ENCODE results near the gene GDPD3. TPM values are rescaled to one million over a fixed set of nuclear protein-coding genes. Genes with fewer than 3 reads are reported as not detected.

The GDPD3 gene
- total RNA-seq, 2 donors from 2014 or later: 2.7 to 6.5 TPM

GRCh38 chr16:30112197-30113030 is 923 bp downstream of the GDPD3 start:
- no peaks in the 10 kb centered on the region for H3K27me3 ChIP-seq (ENCODE audit: control insufficient read depth, insufficient read depth, low read length, poor library complexity, severe bottlenecking)
- 79 to 82% methylated on average over 12 to 28 of the region's 29 CpGs for WGBS, 2 experiments (ENCODE audit: insufficient coverage in 1 of 2, insufficient read length in 1 of 2)
- Mint-ChIP-seq H3K36me3 (ENCODE audit: low read depth) (peaks cover 33% of the 10 kb centered on the region), H3K4me3 (no peak overlapping the region), H3K4me1 (no peaks in the 10 kb centered on the region), H3K9me3 (no peaks in the 10 kb centered on the region), H3K27me3 (ENCODE audit: insufficient read depth) (no peaks in the 10 kb centered on the region), H3K27ac (peak overlapping the region; percentile 38)
- H3K27ac ChIP-seq (ENCODE audit: low read depth, low read length): no peak overlapping the region
- peak; percentile 94 for DNase-seq
- H3K9ac ChIP-seq (ENCODE audit: extremely low read depth, low read length, poor library complexity, severe bottlenecking): no peak overlapping the region
- peak; percentile 82 for TF ChIP-seq CTCF (conservative IDR thresholded peaks at IDR 0.05)
- H3K9me3 ChIP-seq (ENCODE audit: control insufficient read depth, low read length): no peaks in the 10 kb centered on the region
- H3K4me1 ChIP-seq (ENCODE audit: control insufficient read depth, insufficient read depth, low read length): no peaks in the 10 kb centered on the region
- no peak overlapping the region for H3K4me3 ChIP-seq (ENCODE audit: low read length)
- no peaks in the 10 kb centered on the region for H3K36me3 ChIP-seq (ENCODE audit: control insufficient read depth, insufficient read depth, low read length)

- WGBS, 2 experiments (ENCODE audit: insufficient coverage in 1 of 2, insufficient read length in 1 of 2): 72 to 86% methylated on average over 6 to 7 of the region's 7 CpGs
- Mint-ChIP-seq H3K9me3 (no peaks in the 10 kb centered on the region), H3K36me3 (ENCODE audit: low read depth) (peaks cover 35% of the 10 kb centered on the region), H3K27ac (peak overlapping the region; percentile 60), H3K27me3 (ENCODE audit: insufficient read depth) (no peaks in the 10 kb centered on the region), H3K4me3 (no peak overlapping the region), H3K4me1 (no peaks in the 10 kb centered on the region)
- H3K9ac ChIP-seq (ENCODE audit: extremely low read depth, low read length, poor library complexity, severe bottlenecking): no peak overlapping the region
- no peaks in the 10 kb centered on the region for H3K36me3 ChIP-seq (ENCODE audit: control insufficient read depth, insufficient read depth, low read length)
- H3K27ac ChIP-seq (ENCODE audit: low read depth, low read length): no peak overlapping the region
- H3K9me3 ChIP-seq (ENCODE audit: control insufficient read depth, low read length): no peaks in the 10 kb centered on the region
- peak; percentile 59 for DNase-seq
- no peak overlapping the region for H3K4me3 ChIP-seq (ENCODE audit: low read length)
- no peaks in the 10 kb centered on the region for H3K4me1 ChIP-seq (ENCODE audit: control insufficient read depth, insufficient read depth, low read length)
- H3K27me3 ChIP-seq (ENCODE audit: control insufficient read depth, insufficient read depth, low read length, poor library complexity, severe bottlenecking): no peaks in the 10 kb centered on the region
- no peak for TF ChIP-seq CTCF (conservative IDR thresholded peaks at IDR 0.05)
Observed at GRCh38 chr16:30110661-30111060, 2.7 kb downstream of the GDPD3 start.

DNA sequence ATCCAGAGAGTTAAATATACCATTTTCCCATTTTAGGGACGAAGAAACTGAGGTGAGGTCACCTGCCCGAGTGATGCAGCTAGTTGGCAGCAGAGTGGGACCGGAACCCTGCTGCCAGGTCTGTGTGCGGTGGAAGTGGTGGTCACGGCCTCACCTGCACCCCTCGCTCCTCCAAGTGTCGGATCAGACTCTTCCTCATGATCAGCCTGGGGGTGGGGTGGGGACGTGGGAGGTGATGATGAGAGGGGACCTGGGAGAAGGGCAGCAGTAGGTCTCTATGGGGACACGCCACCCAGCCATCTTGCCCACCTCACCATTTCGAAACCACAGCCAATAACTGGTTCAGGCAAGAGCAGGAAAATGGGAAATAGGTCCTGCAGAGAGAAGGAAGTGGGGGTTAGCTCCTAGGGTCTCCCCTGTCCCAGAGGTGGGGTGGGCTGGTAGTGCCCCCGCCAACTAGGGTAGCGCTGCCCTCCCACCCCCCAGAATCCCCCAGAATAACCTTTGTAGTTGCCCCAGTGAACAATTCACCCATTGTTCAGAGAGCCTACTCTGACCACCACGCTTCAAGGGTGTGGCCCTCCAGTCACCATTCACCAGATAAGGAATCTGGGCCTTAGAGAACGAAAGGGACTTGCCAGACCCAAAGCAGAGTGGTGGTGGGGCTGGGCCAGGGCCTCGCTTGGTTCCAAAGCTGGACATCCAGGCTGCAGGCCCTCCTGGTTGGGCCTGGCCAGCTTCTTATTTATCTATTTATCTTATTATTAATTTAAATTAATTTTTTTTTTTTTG is 5.1 kb downstream of the GDPD3 start:
- Histone ChIP-seq H3K27ac (ENCODE audit: low read depth, low read length) (no peak overlapping the region), H3K27me3 (ENCODE audit: control insufficient read depth, insufficient read depth, low read length, poor library complexity, severe bottlenecking) (no peaks in the 10 kb centered on the region), H3K9me3 (ENCODE audit: control insufficient read depth, low read length) (no peaks in the 10 kb centered on the region), H3K4me3 (ENCODE audit: low read length) (no peak overlapping the region), H3K4me1 (ENCODE audit: control insufficient read depth, insufficient read depth, low read length) (no peaks in the 10 kb centered on the region), H3K9ac (ENCODE audit: extremely low read depth, low read length, poor library complexity, severe bottlenecking) (no peak overlapping the region), H3K36me3 (ENCODE audit: control insufficient read depth, insufficient read depth, low read length) (no peaks in the 10 kb centered on the region)
- 86 to 96% methylated on average over 4 to 15 of the region's 15 CpGs for WGBS, 2 experiments (ENCODE audit: insufficient coverage in 1 of 2, insufficient read length in 1 of 2)
- H3K4me3 Mint-ChIP-seq: no peak overlapping the region
- peaks cover 33% of the 10 kb centered on the region for H3K36me3 Mint-ChIP-seq (ENCODE audit: low read depth)
- no peaks in the 10 kb centered on the region for H3K9me3 Mint-ChIP-seq
- no peak for TF ChIP-seq CTCF (conservative IDR thresholded peaks at IDR 0.05)
- H3K27me3 Mint-ChIP-seq (ENCODE audit: insufficient read depth): no peaks in the 10 kb centered on the region
- no peak overlapping the region for H3K27ac Mint-ChIP-seq
- no peaks in the 10 kb centered on the region for H3K4me1 Mint-ChIP-seq
- no peak for DNase-seq

Data from endodermal cell (in vitro differentiated cells).